ENCODE results near the gene ST8SIA6.

DNA sequence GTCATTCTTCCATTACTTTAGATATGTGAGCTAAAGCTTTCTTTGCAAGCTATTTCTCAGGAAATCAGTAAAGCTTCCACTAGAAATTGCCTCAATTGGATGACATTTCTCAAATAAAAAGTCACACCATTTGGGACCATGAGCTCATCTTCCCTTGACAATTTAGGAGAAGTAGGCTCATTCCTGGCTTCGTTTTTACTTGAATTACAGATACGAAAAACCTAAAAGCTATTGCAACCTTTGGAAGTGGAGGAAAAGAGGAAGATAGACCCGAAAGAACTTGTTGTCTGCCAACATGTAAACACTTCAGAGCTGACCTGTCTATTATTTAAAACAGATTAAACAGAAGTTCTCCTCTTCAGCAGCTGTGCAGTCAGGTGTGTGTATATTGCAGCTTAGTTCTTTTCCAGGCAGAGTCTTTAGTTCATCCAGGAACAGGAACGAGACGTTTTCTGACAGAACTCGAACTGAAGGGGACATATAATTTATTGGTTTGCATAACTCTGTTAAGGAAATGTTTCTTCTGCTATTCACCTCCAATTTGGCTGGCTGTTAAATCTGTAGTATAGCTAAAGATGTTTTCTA, 43.1 kb upstream of the ST8SIA6 start:
- TF ChIP-seq, protein P1, sequence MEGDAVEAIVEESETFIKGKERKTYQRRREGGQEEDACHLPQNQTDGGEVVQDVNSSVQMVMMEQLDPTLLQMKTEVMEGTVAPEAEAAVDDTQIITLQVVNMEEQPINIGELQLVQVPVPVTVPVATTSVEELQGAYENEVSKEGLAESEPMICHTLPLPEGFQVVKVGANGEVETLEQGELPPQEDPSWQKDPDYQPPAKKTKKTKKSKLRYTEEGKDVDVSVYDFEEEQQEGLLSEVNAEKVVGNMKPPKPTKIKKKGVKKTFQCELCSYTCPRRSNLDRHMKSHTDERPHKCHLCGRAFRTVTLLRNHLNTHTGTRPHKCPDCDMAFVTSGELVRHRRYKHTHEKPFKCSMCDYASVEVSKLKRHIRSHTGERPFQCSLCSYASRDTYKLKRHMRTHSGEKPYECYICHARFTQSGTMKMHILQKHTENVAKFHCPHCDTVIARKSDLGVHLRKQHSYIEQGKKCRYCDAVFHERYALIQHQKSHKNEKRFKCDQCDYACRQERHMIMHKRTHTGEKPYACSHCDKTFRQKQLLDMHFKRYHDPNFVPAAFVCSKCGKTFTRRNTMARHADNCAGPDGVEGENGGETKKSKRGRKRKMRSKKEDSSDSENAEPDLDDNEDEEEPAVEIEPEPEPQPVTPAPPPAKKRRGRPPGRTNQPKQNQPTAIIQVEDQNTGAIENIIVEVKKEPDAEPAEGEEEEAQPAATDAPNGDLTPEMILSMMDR (conservative IDR thresholded peaks at IDR 0.05; ENCODE audit: low read length) = no peak
- TF ChIP-seq EZH2phosphoT487 (IDR thresholded peaks at IDR 0.05; ENCODE audit: borderline replicate concordance) = no peak

Measured in Loucy (cell line).